8988T (cell line): ENCODE data around the gene SPAST.
"Not testable (repeated sequence)": the region's sequence is repeated elsewhere in the genome, so short reads cannot be mapped to it uniquely, and the experiment has no call there.

Experiments used
- DNase-seq: peaks from one replicate; pipeline ENCODE4 v3.0.0; 2011

SPAST gene

GRCh38 chr2:32128636-32129035 lies 65.3 kb downstream of the SPAST start:
- no peak for DNase-seq

- DNase-seq = no peak
Observed at GRCh38 chr2:32129086-32129485, 65.7 kb downstream of the SPAST start.

- peak; percentile 34 for DNase-seq
Observed at GRCh38 chr2:32135409-32135808, 72.1 kb downstream of the SPAST start.

- DNase-seq = no peak
Observed at GRCh38 chr2:32136097-32136496, 72.7 kb downstream of the SPAST start.

- not testable (repeated sequence) for DNase-seq
Observed at GRCh38 chr2:32151544-32151943, 88.2 kb downstream of the SPAST start.

- no peak for DNase-seq
Observed at GRCh38 chr2:32159678-32160077, 96.3 kb downstream of the SPAST start.

- no peak for DNase-seq
Observed at GRCh38 chr2:32161296-32161695, 97.9 kb downstream of the SPAST start.

GRCh38 chr2:32164254-32164653 lies 100.9 kb downstream of the SPAST start:
- DNase-seq = not testable (repeated sequence)

GRCh38 chr2:32165027-32165347 lies 101.6 kb downstream of the SPAST start:
- DNase-seq = not testable (repeated sequence)

GRCh38 chr2:32166115-32166574 lies 102.8 kb downstream of the SPAST start:
- no peak for DNase-seq

- DNase-seq = no peak
Observed at GRCh38 chr2:32168513-32168912, 105.2 kb downstream of the SPAST start.

- no peak for DNase-seq
Observed at GRCh38 chr2:32172870-32173269, 109.5 kb downstream of the SPAST start.

GRCh38 chr2:32182667-32183066 lies 119.3 kb downstream of the SPAST start:
- no peak for DNase-seq

- no peak for DNase-seq
Observed at GRCh38 chr2:32189011-32189410, 125.7 kb downstream of the SPAST start.

GRCh38 chr2:32192418-32192817 lies 129.1 kb downstream of the SPAST start:
- no peak for DNase-seq

- DNase-seq = no peak
Observed at GRCh38 chr2:32200814-32201213, 137.5 kb downstream of the SPAST start.

- DNase-seq = not testable (repeated sequence)
Observed at GRCh38 chr2:32203428-32203827, 140.1 kb downstream of the SPAST start.
